ENCODE results near the gene FOXO6.

The FOXO6 gene

DNA sequence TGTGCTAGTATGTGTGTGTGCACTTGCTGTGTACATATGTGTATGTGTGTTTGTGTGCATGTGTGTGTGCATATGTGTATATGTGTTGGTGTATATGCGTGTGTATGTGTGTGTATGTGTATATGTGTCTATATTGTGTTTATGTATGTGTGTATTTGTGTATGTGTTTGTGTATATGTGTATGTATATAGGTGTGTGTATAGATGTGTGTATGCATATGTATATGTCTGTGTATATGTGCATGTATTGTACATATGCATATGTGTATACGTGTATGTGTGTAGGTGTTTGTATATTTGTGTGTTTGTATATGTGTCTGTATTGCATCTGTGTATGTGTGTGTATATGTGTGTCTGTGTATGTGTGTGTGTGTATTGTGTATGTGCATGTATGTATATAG is 64.1 kb downstream of the FOXO6 start:
- DNase-seq (ENCODE audit: low read depth in 2 of 2) = no peak

DNA sequence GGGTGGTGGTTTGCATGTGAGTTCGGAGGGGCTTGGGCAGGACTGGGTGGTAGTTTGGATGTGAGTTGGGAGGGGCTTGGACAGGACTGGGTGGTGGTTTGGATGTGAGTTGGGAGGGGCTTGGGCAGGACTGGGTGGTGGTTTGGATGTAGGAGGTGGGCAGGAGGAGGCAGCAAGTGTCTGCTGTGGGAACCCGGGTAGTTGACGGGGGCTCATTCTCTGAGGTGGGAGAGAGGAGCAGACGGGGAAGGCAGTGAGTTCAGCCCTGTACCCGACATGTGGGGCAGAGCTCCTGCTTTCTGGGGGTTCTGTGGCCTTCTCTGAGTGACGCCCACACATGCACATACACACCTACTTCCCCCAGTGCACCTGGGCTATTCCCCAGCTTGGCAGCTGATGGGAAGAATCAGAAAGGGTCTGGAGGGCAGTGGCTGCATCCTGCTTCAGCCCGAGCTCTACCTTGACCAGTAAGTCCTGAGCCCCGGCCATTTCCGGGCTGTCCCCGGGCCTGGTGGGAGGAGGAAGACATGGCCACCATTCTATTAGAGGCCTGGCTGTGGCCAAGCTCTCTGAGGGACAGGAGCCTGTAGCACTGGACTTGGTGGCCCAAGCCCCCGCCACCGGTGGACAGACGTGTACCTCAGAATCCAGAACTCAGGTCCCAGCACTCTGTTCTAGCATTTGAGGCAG is 65.1 kb downstream of the FOXO6 start:
- no peak for DNase-seq (ENCODE audit: low read depth in 2 of 2)

DNA sequence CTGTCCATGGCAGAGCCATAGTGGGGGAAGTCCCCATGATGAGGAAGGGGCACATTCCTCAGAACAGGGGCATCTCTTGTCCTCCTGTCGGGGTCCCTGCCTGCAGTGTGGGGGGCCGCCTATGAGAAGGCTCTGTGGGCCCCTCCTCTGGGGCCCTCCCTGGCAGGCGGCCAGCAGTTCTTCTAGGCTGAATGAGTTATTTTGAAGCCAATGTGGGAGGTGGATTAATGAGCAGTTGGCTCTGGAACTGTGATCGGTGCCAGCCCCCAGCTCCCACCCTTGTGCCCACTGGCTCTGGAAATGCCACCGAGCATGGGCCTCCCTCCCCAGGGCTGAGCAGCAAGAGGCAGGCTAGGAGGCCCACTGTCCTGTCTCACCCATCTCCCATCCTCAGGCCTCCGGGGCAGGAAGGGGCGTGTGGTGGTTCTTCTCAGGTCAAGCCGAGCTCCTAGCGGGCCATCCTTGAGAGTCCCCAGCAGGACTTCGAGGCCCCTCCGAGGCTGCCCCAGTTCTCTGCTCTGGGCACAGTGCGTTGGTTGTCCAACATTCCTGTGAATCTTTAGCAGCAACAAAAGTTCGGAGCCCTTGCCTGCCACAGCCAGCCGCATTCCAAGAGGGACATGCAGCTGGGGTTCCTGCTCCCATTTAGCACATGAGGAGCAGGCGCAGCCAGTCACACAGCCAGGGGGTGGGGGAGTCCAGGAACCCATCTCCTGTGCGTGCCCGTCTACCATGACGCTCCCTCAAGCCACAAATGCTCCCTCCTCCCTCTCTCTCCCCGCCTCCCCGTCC is 66.1 kb downstream of the FOXO6 start:
- no peak for DNase-seq (ENCODE audit: low read depth in 2 of 2)

DNA sequence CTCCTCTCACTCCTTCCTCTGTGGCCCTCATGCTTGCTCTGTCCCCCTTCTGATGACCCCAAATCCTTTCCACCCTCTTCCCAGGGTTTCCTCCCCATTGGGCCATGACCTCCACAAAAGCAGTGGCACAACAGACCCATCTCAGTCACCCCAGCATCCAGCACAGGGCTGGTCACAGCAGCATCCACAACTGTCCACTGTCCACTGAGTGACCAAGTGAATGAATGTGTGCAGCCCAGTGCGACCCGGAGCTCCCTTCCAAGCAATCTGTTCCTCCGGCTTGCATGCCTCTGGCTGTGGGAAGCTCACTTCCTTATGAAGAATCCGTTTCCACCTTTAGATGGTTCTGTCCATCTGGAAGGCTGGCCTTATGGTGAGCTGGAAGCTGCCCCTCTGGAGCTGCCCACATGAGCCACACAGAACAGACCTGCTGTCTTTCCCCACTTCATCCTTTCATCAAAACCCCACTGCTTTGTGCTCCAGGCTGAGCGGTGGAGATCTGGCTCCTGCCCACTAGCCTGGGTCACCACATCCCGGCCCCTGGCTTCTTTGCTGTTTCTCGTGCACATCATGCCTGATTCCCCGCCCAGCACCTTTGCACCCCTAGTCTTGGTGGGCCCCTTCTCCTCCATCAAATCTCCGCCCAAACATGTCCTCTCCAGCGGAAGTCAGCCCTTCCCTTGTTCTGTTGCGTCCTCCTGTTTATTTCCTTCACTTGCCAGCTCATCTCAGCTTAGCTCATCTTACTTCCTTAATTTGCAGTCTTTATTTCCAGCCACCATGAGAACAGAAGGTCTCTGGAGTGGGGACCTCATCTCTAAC is 66.9 kb downstream of the FOXO6 start:
- DNase-seq (ENCODE audit: low read depth in 2 of 2) = no peak

DNA sequence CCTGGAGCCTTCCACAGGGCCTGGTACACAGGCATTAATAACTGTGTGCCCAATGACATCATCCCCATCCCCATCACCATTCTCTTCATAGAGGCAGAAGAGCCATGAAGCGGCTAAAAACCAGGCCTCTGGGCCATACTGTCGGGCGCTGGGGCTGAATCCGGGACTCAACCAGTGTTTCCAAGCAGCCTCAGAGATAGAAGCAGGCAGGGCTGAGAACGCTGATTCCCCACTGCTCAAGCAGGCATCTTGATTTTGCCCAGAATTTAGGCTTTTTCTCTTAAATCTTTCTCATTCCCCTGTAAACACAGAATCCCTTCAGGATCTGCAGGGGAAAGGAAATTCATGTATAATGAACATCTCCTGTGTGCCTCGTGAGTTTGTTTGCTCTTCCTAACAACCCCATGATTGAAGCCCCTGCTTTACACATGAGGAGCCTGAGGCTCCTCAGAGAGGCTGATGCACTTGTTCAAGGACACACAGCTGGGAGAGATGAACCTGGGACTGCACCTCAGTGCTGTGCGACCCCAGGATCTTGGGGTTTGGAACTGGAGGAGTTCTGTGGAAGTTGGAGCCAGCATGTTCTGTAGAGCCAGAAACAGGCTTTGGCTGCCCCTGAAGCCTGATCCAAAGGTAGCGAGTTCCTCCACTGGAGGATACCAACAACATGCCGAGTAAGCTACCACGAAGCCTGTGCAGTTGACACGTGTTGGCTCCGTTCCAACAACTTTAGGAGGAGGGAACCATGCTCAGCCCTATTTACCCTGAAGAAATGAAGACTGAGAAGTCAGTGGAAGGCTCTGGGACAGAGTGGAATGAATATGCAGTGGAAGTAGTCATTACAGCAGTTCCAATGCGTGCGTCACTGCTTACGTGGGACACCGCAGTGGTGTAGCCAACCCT is 67.8 kb downstream of the FOXO6 start:
- no peak for DNase-seq (ENCODE audit: low read depth in 2 of 2)

DNA sequence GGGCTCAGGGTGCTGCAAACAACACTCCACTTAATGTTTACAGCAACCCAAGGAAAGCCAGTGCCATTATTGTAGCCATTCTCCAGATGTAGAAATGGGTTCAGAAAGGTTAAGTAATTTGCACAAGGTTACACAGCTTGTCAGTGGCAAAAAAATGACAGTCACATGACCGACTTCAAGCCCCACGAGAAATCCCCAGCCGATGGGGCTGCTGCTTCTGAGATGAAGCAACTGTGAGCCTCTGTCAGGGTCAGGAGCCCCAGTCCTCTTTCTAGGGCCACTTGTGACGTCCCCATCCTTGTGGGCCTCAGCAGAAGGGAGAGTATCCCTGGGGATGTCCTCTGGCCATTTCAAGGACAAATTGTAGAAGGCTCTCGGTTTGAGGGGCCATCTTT is 68.4 kb downstream of the FOXO6 start:
- no peak for DNase-seq (ENCODE audit: low read depth in 2 of 2)

DNA sequence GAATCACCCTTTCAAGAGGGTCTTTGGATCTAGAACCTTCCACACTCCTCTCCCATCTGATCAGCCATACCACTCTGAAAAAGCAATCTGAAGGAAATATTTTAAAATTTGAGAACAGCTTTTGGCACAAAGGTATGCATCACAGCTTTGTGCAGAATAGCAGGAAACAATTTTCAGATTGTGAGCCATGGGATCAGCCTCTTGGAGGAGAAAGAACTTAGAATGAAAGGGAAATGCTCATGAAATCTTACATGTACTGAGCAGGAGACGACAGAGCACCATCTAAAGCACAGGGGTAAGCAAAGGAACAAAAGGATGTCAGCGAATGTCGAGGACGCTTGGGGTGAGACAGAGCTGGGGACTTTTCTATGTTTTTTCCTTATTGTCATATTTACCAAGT is 68.8 kb downstream of the FOXO6 start:
- no peak for DNase-seq (ENCODE audit: low read depth in 2 of 2)

DNA sequence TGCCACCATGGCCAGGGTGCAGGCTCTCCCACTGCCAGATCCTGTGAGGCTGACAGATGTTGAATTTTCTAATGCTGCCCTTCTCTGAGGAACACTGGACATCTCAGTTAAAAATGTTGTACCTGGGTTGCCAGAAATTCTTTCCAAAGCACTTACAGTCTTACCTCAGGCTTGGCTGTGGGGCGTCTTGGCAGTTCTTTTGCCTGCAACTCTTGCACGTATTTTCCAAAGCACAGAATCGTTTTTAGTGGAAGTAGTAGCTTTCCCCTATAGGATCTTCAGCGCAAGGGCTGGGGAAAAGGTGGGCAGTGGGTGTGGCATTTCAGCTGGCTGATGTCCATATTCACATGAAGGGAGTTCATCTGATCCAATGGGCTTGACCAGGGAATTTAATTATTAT is 69.3 kb downstream of the FOXO6 start:
- DNase-seq (ENCODE audit: low read depth in 2 of 2) = no peak

DNA sequence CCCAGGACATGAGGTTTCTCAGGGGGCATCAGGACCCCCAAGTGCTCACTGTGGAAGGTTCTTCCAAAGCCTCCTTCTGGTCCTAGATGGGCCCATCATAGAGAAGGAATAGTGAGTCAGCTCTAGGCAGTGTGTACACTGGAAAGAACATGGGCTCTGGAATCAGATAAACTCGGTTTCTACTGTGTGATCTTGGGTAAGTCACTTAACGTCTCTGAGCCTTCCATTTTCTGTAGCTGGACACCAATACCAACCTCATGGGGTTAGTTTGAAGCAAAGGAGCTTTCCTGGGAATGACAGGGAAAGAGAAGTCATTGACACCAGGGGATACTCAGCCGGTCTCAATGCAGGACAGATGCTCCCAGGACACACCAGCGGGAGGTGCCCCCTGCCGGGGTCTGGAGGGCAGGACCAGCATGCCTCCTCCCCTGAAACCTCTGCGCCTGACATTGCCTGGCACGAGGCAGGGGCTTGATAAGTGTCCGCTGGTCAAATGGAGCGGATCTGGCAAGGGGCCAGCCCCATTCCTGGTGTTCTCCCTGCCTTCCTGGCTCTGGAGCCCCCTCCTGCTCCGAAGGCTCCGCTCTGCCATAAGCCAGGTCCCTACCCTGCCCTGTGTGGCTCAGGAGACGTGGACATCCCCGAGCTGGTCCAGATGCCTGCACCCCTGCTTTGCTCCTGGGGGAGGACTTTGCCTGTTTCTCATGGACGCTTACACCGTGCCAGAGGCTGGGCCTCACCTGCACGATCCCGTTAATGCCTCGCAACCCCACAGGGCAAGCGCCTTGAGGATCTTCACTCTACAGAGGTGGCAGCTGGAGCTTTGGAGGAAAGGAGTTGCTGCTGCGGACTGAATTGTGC is 70.5 kb downstream of the FOXO6 start:
- DNase-seq (ENCODE audit: low read depth in 2 of 2) = no peak
